Endothelial cell (in vitro differentiated cells): ENCODE measurements around the gene PIK3C2G. TPM values are rescaled to one million over a fixed set of nuclear protein-coding genes. Genes with fewer than 3 reads are reported as not detected.
"Not testable (repeated sequence)": the region's sequence is repeated elsewhere in the genome, so short reads cannot be mapped to it uniquely, and the experiment has no call there.

Source experiments
- DNase-seq: peaks from one replicate; pipeline ENCODE4 v3.0.0; 2021; ENCODE audit warnings: low spot score
- H3K27ac Mint-ChIP-seq: one replicate; pipeline ENCODE4 v1.8.0; 2021; ENCODE audit warnings: mixed read lengths, inconsistent platforms; ENCODE audit not compliant: unreplicated experiment
- H3K27me3 Mint-ChIP-seq: one replicate; pipeline ENCODE4 v1.8.0; 2021; ENCODE audit warnings: mild to moderate bottlenecking, moderate library complexity, mixed read lengths, inconsistent platforms; ENCODE audit not compliant: unreplicated experiment
- H3K36me3 Mint-ChIP-seq: one replicate; pipeline ENCODE4 v1.8.0; 2021; ENCODE audit warnings: mild to moderate bottlenecking, low read depth, mixed read lengths, inconsistent platforms; ENCODE audit not compliant: unreplicated experiment
- H3K4me1 Mint-ChIP-seq: one replicate; pipeline ENCODE4 v1.8.0; 2021; ENCODE audit warnings: mild to moderate bottlenecking, mixed read lengths, inconsistent platforms; ENCODE audit not compliant: unreplicated experiment
- H3K4me3 Mint-ChIP-seq: one replicate; pipeline ENCODE4 v1.8.0; 2021; ENCODE audit warnings: mild to moderate bottlenecking, mixed read lengths, inconsistent platforms; ENCODE audit not compliant: unreplicated experiment
- H3K9me3 Mint-ChIP-seq: one replicate; pipeline ENCODE4 v1.8.0; 2021; ENCODE audit warnings: mixed read lengths, inconsistent platforms; ENCODE audit not compliant: unreplicated experiment
- total RNA-seq: library from RNA; stranded (reverse); fragmentation: NEBNext Ultra II Directional; extraction: Animal tissue kit (Norgen Biotek cat#: 25700); gene quantifications from one replicate; pipeline ENCODE4 v1.2.1, GENCODE V29; 2021; ENCODE audit not compliant: unreplicated experiment
- TF ChIP-seq, protein P1 (sequence below): fragments of 200-600 bp; sonication (generic); IDR thresholded peaks from one replicate; pipeline ENCODE4 v1.5.0; 2021; ENCODE audit warnings: antibody characterized with exemption; ENCODE audit not compliant: unreplicated experiment

Gene PIK3C2G
- total RNA-seq, 1 donor from 2014 or later = not detected

DNA sequence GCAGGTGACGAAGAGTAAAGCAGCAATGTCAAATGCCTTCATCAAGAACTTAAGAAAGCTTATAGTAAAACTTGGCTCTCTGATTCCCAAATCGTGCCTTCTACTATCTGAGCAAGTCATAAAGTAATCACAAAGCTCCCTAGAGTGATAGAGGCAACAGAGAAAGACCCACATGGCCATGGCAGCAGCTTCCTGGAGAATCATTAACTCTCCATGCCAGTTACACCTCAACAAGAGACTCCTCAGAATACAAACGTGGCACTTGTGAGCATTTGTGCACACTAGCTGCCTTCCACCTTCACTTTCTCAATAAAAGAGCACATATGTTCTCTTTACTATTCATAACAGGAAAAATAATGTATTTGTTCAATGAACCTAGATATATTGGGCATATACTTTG lies 428.5 kb downstream of the PIK3C2G start:
- TF ChIP-seq, protein P1, sequence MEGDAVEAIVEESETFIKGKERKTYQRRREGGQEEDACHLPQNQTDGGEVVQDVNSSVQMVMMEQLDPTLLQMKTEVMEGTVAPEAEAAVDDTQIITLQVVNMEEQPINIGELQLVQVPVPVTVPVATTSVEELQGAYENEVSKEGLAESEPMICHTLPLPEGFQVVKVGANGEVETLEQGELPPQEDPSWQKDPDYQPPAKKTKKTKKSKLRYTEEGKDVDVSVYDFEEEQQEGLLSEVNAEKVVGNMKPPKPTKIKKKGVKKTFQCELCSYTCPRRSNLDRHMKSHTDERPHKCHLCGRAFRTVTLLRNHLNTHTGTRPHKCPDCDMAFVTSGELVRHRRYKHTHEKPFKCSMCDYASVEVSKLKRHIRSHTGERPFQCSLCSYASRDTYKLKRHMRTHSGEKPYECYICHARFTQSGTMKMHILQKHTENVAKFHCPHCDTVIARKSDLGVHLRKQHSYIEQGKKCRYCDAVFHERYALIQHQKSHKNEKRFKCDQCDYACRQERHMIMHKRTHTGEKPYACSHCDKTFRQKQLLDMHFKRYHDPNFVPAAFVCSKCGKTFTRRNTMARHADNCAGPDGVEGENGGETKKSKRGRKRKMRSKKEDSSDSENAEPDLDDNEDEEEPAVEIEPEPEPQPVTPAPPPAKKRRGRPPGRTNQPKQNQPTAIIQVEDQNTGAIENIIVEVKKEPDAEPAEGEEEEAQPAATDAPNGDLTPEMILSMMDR = no peak
- H3K4me3 Mint-ChIP-seq = no peak overlapping the region
- H3K4me1 Mint-ChIP-seq = no peaks in the 10 kb centered on the region
- no peaks in the 10 kb centered on the region for H3K27me3 Mint-ChIP-seq
- DNase-seq = no peak
- H3K9me3 Mint-ChIP-seq = no peaks in the 10 kb centered on the region
- H3K27ac Mint-ChIP-seq = no peak overlapping the region
- H3K36me3 Mint-ChIP-seq = no peaks in the 10 kb centered on the region

DNA sequence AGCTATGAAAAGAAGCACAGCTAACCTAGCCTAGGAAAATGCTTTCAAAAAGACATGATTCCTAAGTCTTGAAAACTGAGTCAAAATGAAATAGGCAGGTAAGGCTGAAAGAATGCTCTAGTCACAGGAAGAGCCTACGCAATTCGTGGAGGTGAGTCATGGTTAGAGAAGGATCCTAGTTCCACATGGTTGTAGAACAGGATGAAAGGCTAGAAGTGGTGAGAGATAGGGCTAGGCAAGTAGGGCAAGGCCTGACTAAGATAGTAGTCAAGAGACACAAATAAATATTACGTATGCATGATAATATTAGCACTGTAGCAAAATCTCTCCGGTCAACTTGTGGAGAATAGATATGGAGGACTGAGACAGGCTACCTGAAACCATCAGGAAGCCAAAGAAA lies 429.3 kb downstream of the PIK3C2G start:
- TF ChIP-seq, protein P1 = no peak
- Mint-ChIP-seq H3K9me3 (no peaks in the 10 kb centered on the region), H3K36me3 (no peaks in the 10 kb centered on the region), H3K27me3 (no peaks in the 10 kb centered on the region), H3K4me1 (no peaks in the 10 kb centered on the region), H3K27ac (no peak overlapping the region), H3K4me3 (no peak overlapping the region)
- DNase-seq = no peak

DNA sequence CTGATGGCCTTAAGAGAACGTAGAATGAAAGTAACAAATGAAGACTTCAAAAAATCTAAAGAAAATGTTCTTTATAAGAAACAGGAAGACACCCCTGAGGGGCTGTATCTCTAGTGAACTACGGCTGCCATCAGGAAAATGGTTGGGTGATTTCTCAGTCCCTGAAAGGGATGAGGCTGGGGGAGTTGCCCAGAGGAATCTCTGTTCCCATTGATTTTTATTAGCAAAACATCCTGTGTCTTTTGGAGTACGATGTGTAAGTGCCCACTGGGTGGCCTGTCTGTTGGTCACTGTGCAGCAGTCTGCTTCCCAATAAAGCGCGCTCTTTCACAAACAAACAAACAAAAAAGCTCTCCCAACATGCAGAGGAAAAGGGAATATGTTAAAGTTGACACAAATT lies 432.7 kb downstream of the PIK3C2G start:
- not testable (repeated sequence) for H3K36me3 Mint-ChIP-seq, H3K4me1 Mint-ChIP-seq, H3K27me3 Mint-ChIP-seq, H3K9me3 Mint-ChIP-seq, H3K4me3 Mint-ChIP-seq, H3K27ac Mint-ChIP-seq, DNase-seq

DNA sequence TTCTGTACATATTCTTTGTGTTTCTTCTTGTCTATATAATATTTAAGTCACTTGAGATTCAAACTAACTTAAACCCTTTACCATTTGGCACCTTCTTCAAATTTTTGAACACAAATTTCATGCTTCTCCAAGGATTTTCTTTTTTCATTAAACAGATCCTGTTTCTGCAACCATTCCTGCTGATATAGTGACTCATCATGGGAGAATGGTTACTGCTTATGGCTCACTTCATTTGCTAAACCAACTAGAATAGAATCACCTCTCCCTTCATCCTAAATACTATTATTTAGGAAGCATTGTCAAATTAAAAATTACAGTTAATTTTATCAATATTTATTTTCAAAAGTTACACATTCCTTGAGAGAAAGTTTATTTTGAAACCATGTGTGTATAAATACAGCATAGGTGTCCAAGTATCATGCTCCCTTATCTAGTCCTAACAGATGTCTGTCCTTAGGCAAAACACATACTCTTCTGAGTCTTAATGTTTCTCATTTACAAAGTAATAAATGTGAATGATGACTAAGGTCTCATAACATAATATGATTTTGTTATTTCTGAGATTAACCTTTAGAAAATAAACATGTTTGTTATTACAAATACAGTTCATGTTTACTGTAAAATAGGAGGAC lies 435.8 kb downstream of the PIK3C2G start:
- Mint-ChIP-seq H3K36me3 (no peaks in the 10 kb centered on the region), H3K27me3 (no peaks in the 10 kb centered on the region), H3K9me3 (no peaks in the 10 kb centered on the region), H3K4me1 (no peaks in the 10 kb centered on the region), H3K4me3 (no peak overlapping the region), H3K27ac (no peak overlapping the region)
- no peak for DNase-seq
- TF ChIP-seq, protein P1 = no peak

Other genes starting within 250 kb of the PIK3C2G start
- not detected for gene RERGL, start 171.3 kb upstream of the PIK3C2G start, total RNA-seq